Measurements from ENCODE around the gene CCPG1. TPM values are rescaled to one million over a fixed set of nuclear protein-coding genes. Genes with fewer than 3 reads are reported as not detected.
"Not testable (repeated sequence)": the region's sequence is repeated elsewhere in the genome, so short reads cannot be mapped to it uniquely, and the experiment has no call there.

Gene CCPG1
- total RNA-seq, 2 donors from 2014 or later, result 40.7 to 63.5 TPM

GRCh38 chr15:55445936-55446335 is 37.8 kb upstream of the CCPG1 start:
- DNase-seq; H3K27ac ChIP-seq (ENCODE audit: low read depth, low read length); H3K36me3 ChIP-seq (ENCODE audit: control insufficient read depth, insufficient read depth, low read length); H3K9ac ChIP-seq (ENCODE audit: extremely low read depth, low read length, poor library complexity, severe bottlenecking); H3K4me1 Mint-ChIP-seq; H3K4me1 ChIP-seq (ENCODE audit: control insufficient read depth, insufficient read depth, low read length); H3K27me3 ChIP-seq (ENCODE audit: control insufficient read depth, insufficient read depth, low read length, poor library complexity, severe bottlenecking); H3K27ac Mint-ChIP-seq; H3K4me3 ChIP-seq (ENCODE audit: low read length); H3K4me3 Mint-ChIP-seq; H3K27me3 Mint-ChIP-seq (ENCODE audit: insufficient read depth): not testable (repeated sequence)
- Mint-ChIP-seq H3K36me3 (ENCODE audit: low read depth) (peaks cover 21% of the 10 kb centered on the region), H3K9me3 (peaks cover 64% of the 10 kb centered on the region)
- peaks cover 23% of the 10 kb centered on the region for H3K9me3 ChIP-seq (ENCODE audit: control insufficient read depth, low read length)
- WGBS, 2 experiments (ENCODE audit: insufficient coverage in 1 of 2, insufficient read length in 1 of 2), result 86% methylated on average over 27 of the region's 27 CpGs; no CpG with 5 or more reads in 1 of the 2 experiments

- not testable (repeated sequence) for H3K4me3 Mint-ChIP-seq; H3K27me3 ChIP-seq (ENCODE audit: control insufficient read depth, insufficient read depth, low read length, poor library complexity, severe bottlenecking); H3K27ac Mint-ChIP-seq; DNase-seq; H3K4me3 ChIP-seq (ENCODE audit: low read length); H3K36me3 ChIP-seq (ENCODE audit: control insufficient read depth, insufficient read depth, low read length); H3K27ac ChIP-seq (ENCODE audit: low read depth, low read length); H3K4me1 ChIP-seq (ENCODE audit: control insufficient read depth, insufficient read depth, low read length); H3K4me1 Mint-ChIP-seq; H3K9ac ChIP-seq (ENCODE audit: extremely low read depth, low read length, poor library complexity, severe bottlenecking); H3K27me3 Mint-ChIP-seq (ENCODE audit: insufficient read depth)
- H3K36me3 Mint-ChIP-seq (ENCODE audit: low read depth), result peaks cover 19% of the 10 kb centered on the region
- H3K9me3 Mint-ChIP-seq, result peaks cover 51% of the 10 kb centered on the region
- H3K9me3 ChIP-seq (ENCODE audit: control insufficient read depth, low read length), result peaks cover 19% of the 10 kb centered on the region
- WGBS, 2 experiments (ENCODE audit: insufficient coverage in 1 of 2, insufficient read length in 1 of 2), result 90 to 96% methylated on average over 14 to 15 of the region's 15 CpGs
These were observed 35.0 kb upstream of the CCPG1 start for GRCh38 chr15:55443141-55443540.

GRCh38 chr15:55434989-55435825 is 27.0 kb upstream of the CCPG1 start:
- Histone ChIP-seq H3K4me3 (ENCODE audit: low read length) (no peak overlapping the region), H3K27ac (ENCODE audit: low read depth, low read length) (no peak overlapping the region), H3K4me1 (ENCODE audit: control insufficient read depth, insufficient read depth, low read length) (no peaks in the 10 kb centered on the region), H3K9me3 (ENCODE audit: control insufficient read depth, low read length) (no peaks in the 10 kb centered on the region), H3K36me3 (ENCODE audit: control insufficient read depth, insufficient read depth, low read length) (no peaks in the 10 kb centered on the region), H3K27me3 (ENCODE audit: control insufficient read depth, insufficient read depth, low read length, poor library complexity, severe bottlenecking) (no peaks in the 10 kb centered on the region), H3K9ac (ENCODE audit: extremely low read depth, low read length, poor library complexity, severe bottlenecking) (no peak overlapping the region)
- no peak overlapping the region for H3K27ac Mint-ChIP-seq
- DNase-seq, result no peak
- peaks cover 2% of the 10 kb centered on the region for H3K4me1 Mint-ChIP-seq
- no peak overlapping the region for H3K4me3 Mint-ChIP-seq
- no peaks in the 10 kb centered on the region for H3K27me3 Mint-ChIP-seq (ENCODE audit: insufficient read depth)
- peak; percentile 82 for TF ChIP-seq CTCF (conservative IDR thresholded peaks at IDR 0.05)
- peaks cover 1% of the 10 kb centered on the region for H3K36me3 Mint-ChIP-seq (ENCODE audit: low read depth)
- H3K9me3 Mint-ChIP-seq, result peaks cover 2% of the 10 kb centered on the region
- WGBS, 2 experiments (ENCODE audit: insufficient coverage in 1 of 2, insufficient read length in 1 of 2), result 10 to 32% methylated on average over 3 to 6 of the region's 6 CpGs

GRCh38 chr15:55422089-55422488 is 13.9 kb upstream of the CCPG1 start:
- no peaks in the 10 kb centered on the region for H3K36me3 Mint-ChIP-seq (ENCODE audit: low read depth)
- H3K27ac Mint-ChIP-seq, result no peak overlapping the region
- H3K9ac ChIP-seq (ENCODE audit: extremely low read depth, low read length, poor library complexity, severe bottlenecking), result no peak overlapping the region

More at GRCh38 chr15:55422089-55422488, 13.9 kb upstream of the CCPG1 start:
- Histone ChIP-seq H3K36me3 (ENCODE audit: control insufficient read depth, insufficient read depth, low read length) (no peaks in the 10 kb centered on the region), H3K4me3 (ENCODE audit: low read length) (no peak overlapping the region), H3K27me3 (ENCODE audit: control insufficient read depth, insufficient read depth, low read length, poor library complexity, severe bottlenecking) (no peaks in the 10 kb centered on the region), H3K27ac (ENCODE audit: low read depth, low read length) (no peak overlapping the region), H3K9me3 (ENCODE audit: control insufficient read depth, low read length) (no peaks in the 10 kb centered on the region), H3K4me1 (ENCODE audit: control insufficient read depth, insufficient read depth, low read length) (no peaks in the 10 kb centered on the region)
- Mint-ChIP-seq H3K9me3 (peaks cover 15% of the 10 kb centered on the region), H3K4me1 (peaks cover 13% of the 10 kb centered on the region), H3K27me3 (ENCODE audit: insufficient read depth) (no peaks in the 10 kb centered on the region), H3K4me3 (no peak overlapping the region)
- 0% methylated on average over 1 of the region's 1 CpG for WGBS, 2 experiments (ENCODE audit: insufficient coverage in 1 of 2, insufficient read length in 1 of 2)
- DNase-seq, result no peak
- TF ChIP-seq CTCF (conservative IDR thresholded peaks at IDR 0.05), result no peak
